H1 (cell line): ENCODE data around the gene SCNN1B. TPM values are rescaled to one million over a fixed set of nuclear protein-coding genes. Genes with fewer than 3 reads are reported as not detected.

ENCODE experiments used
- CTCF ChIA-PET: fragments of 300-600 bp; sonication (Branson Sonifier 250); formaldehyde crosslinking; loops from one replicate; lab custom pipeline; 2021; ENCODE audit not compliant: partially characterized antibody; lab: Charles Lee
- POLR2A ChIA-PET: fragments of 300-600 bp; sonication (Branson Sonifier 250); formaldehyde crosslinking; loops from one replicate; lab custom pipeline; 2021; ENCODE audit warnings: inconsistent platforms; ENCODE audit not compliant: partially characterized antibody; lab: Charles Lee
- DNase-seq, 2 experiments: peaks; one replicate each; pipeline versions ENCODE4 v3.0.0 to v3.0.0-alpha.2; 2010 to 2022; ENCODE audit warnings: low spot score in 2 of 2, low read depth in 1 of 2, mixed read lengths in 1 of 2
- FAIRE-seq: peaks from 2 replicates; lab custom pipeline; 2011; peaks lifted over from hg19 to GRCh38; lab: Jason Lieb, UNC
- H2AFZ ChIP-seq: 2 replicates; pipeline ENCODE4 v1.8.1; 2012; ENCODE audit warnings: low read length, inconsistent platforms
- H2AK5ac ChIP-seq: 2 replicates; pipeline ENCODE4 v1.6.1; 2013; ENCODE audit warnings: low read depth, low read length
- H2BK120ac ChIP-seq: replicated peaks from 2 replicates; pipeline ENCODE3; 2013; ENCODE audit warnings: low read depth, low read length, inconsistent platforms
- H2BK12ac ChIP-seq: 2 replicates; pipeline ENCODE4 v1.6.1; 2013; ENCODE audit warnings: low read depth, low read length
- H2BK15ac ChIP-seq: 2 replicates; pipeline ENCODE4 v1.6.1; 2013; ENCODE audit warnings: low read length
- H2BK20ac ChIP-seq: 2 replicates; pipeline ENCODE4 v1.6.1; 2013; ENCODE audit warnings: low read length
- H2BK5ac ChIP-seq: 2 replicates; pipeline ENCODE4 v1.6.1; 2013; ENCODE audit warnings: low read depth, low read length
- H3K14ac ChIP-seq: 2 replicates; pipeline ENCODE4 v1.6.1; 2013; ENCODE audit warnings: inconsistent platforms; ENCODE audit not compliant: insufficient read length
- H3K18ac ChIP-seq: 2 replicates; pipeline ENCODE4 v1.6.1; 2013; ENCODE audit warnings: low read length; ENCODE audit errors: extremely low read depth
- H3K23ac ChIP-seq: 2 replicates; pipeline ENCODE4 v1.6.1; 2013; ENCODE audit warnings: inconsistent platforms; ENCODE audit not compliant: insufficient read length
- H3K23me2 ChIP-seq: 2 replicates; pipeline ENCODE4 v1.6.1; 2013; ENCODE audit warnings: low read depth, low read length
- H3K27ac ChIP-seq: 2 replicates; pipeline ENCODE4 v1.6.1; 2011; ENCODE audit warnings: low read depth, low read length, inconsistent platforms
- H3K27me3 ChIP-seq, 4 experiments: replicated peaks in 1 of 4; 1 replicate in 1 of 4; 2 replicates in 3 of 4; pipeline versions ENCODE4 v1.6.1 to v1.8.1; 2011 to 2013; ENCODE audit warnings: low read length in 3 of 4, mild to moderate bottlenecking in 3 of 4, inconsistent platforms in 2 of 4, mixed read lengths in 2 of 4, moderate library complexity in 1 of 4; ENCODE audit not compliant: control insufficient read depth in 3 of 4, insufficient read depth in 3 of 4; ENCODE audit errors: extremely low read depth in 1 of 4
- H3K36me3 ChIP-seq, 4 experiments: 2 replicates each; pipeline versions ENCODE4 v1.6.1 to v1.8.1; 2011 to 2013; ENCODE audit warnings: mild to moderate bottlenecking in 4 of 4, low read length in 3 of 4, moderate library complexity in 2 of 4, control low read depth in 1 of 4, inconsistent platforms in 1 of 4; ENCODE audit not compliant: insufficient read depth in 4 of 4, control insufficient read depth in 2 of 4
- H3K4ac ChIP-seq: replicated peaks from 2 replicates; pipeline ENCODE3; 2013; ENCODE audit warnings: low read length, low read depth, mixed read lengths, inconsistent platforms; ENCODE audit not compliant: insufficient read length
- H3K4me1 ChIP-seq, 4 experiments: replicated peaks in 1 of 4; 1 replicate in 1 of 4; 2 replicates in 3 of 4; pipeline versions ENCODE4 v1.6.1 to v1.8.1; 2011 to 2013; ENCODE audit warnings: low read length in 3 of 4, inconsistent platforms in 2 of 4, mixed read lengths in 1 of 4; ENCODE audit not compliant: insufficient read depth in 4 of 4, control insufficient read depth in 3 of 4
- H3K4me2 ChIP-seq, 2 experiments: 2 replicates each; pipeline versions ENCODE4 v1.6.1 to v1.8.1; 2011 to 2013; ENCODE audit warnings: low read depth in 2 of 2, low read length in 2 of 2, control low read depth in 1 of 2, inconsistent platforms in 1 of 2, mild to moderate bottlenecking in 1 of 2; ENCODE audit not compliant: insufficient read depth in 1 of 2
- H3K4me3 ChIP-seq, 4 experiments: fragments of 200-600, 300-600 bp in 1 of 4; sonication (generic), shearing (Covaris generic), sonication (Bioruptor Twin) in 1 of 4; 2 replicates each; pipeline versions ENCODE4 v1.5.1 to v1.8.1; 2011 to 2016; ENCODE audit warnings: low read length in 4 of 4, low read depth in 3 of 4, control low read depth in 2 of 4, inconsistent platforms in 2 of 4, mild to moderate bottlenecking in 2 of 4, mixed read lengths in 1 of 4, moderate library complexity in 1 of 4; ENCODE audit not compliant: insufficient read depth in 2 of 4; ENCODE audit errors: extremely low read depth in 1 of 4
- H3K56ac ChIP-seq: replicated peaks from 2 replicates; pipeline ENCODE3; 2013; ENCODE audit warnings: low read depth, mild to moderate bottlenecking, mixed read lengths, low read length, inconsistent platforms; ENCODE audit not compliant: insufficient read length
- H3K79me1 ChIP-seq: 2 replicates; pipeline ENCODE4 v1.6.1; 2013; ENCODE audit warnings: low read depth, low read length, control low read depth
- H3K79me2 ChIP-seq, 2 experiments: 2 replicates each; pipeline versions ENCODE4 v1.6.1 to v1.8.1; 2012 to 2013; ENCODE audit warnings: low read length in 2 of 2, mild to moderate bottlenecking in 2 of 2, inconsistent platforms in 1 of 2; ENCODE audit not compliant: insufficient read depth in 2 of 2, control insufficient read depth in 1 of 2
- H3K9ac ChIP-seq, 4 experiments: replicated peaks in 1 of 4; 1 replicate in 1 of 4; 2 replicates in 3 of 4; pipeline versions ENCODE4 v1.6.1 to v1.8.1; 2011 to 2013; ENCODE audit warnings: low read depth in 3 of 4, low read length in 3 of 4, control low read depth in 2 of 4, mild to moderate bottlenecking in 2 of 4, moderate library complexity in 2 of 4, inconsistent platforms in 1 of 4; ENCODE audit errors: extremely low read depth in 1 of 4
- H3K9me3 ChIP-seq, 2 experiments: 2 replicates each; pipeline versions ENCODE4 v1.6.1 to v1.8.1; 2012 to 2013; ENCODE audit warnings: mild to moderate bottlenecking in 2 of 2, moderate library complexity in 2 of 2, control low read depth in 1 of 2, inconsistent platforms in 1 of 2, low read depth in 1 of 2, low read length in 1 of 2, mixed read lengths in 1 of 2; ENCODE audit not compliant: insufficient read depth in 2 of 2
- H4K20me1 ChIP-seq, 2 experiments: replicated peaks in 1 of 2; 2 replicates each; pipeline versions ENCODE3 to v1.8.1; 2011 to 2013; ENCODE audit warnings: inconsistent platforms in 2 of 2, low read length in 2 of 2, mild to moderate bottlenecking in 1 of 2; ENCODE audit not compliant: insufficient read depth in 2 of 2, control insufficient read depth in 1 of 2
- H4K5ac ChIP-seq: 2 replicates; pipeline ENCODE4 v1.6.1; 2013; ENCODE audit warnings: low read length, low read depth, mixed read lengths, inconsistent platforms; ENCODE audit not compliant: insufficient read length
- H4K8ac ChIP-seq: 2 replicates; pipeline ENCODE4 v1.8.0; 2013; ENCODE audit warnings: mild to moderate bottlenecking, moderate library complexity, low read length, inconsistent platforms; ENCODE audit not compliant: insufficient read depth; ENCODE audit errors: extremely low read depth
- H4K91ac ChIP-seq: replicated peaks from 2 replicates; pipeline ENCODE3; 2013; ENCODE audit warnings: low read length, mixed read lengths, inconsistent platforms; ENCODE audit not compliant: insufficient read length
- KDM1A ChIP-seq: fragments of 200-600, 300-600 bp; sonication (generic); IDR thresholded peaks from 2 replicates; pipeline ENCODE4 v1.7.1; 2016; ENCODE audit warnings: mild to moderate bottlenecking, low read length, borderline replicate concordance
- SRF ChIP-seq: IDR thresholded peaks from 2 replicates; pipeline ENCODE4 v1.6.1; 2011; ENCODE audit warnings: mild to moderate bottlenecking, low read depth, low read length, moderate library complexity
- WGBS, 2 experiments: shearing (Covaris generic) in 1 of 2; methylation state at CpG; one replicate each; pipeline versions ENCODE4 v1.1.6 to v1.1.7; 2013 to 2015; ENCODE audit warnings: low lambda C conversion rate in 2 of 2, mixed read lengths in 2 of 2, inconsistent platforms in 1 of 2, low coverage in 1 of 2, missing lambda C conversion rate in 1 of 2; ENCODE audit not compliant: insufficient replicate concordance in 2 of 2, insufficient coverage in 1 of 2, insufficient read length in 1 of 2; ENCODE audit errors: extremely low coverage in 1 of 2, missing lambda C conversion rate in 1 of 2; 5-methylcytosine and 5-hydroxymethylcytosine counted together
- polyA plus RNA-seq, 7 experiments: library from polyadenylated mRNA; depleted of rRNA in 3 of 7; stranded (reverse) in 5 of 7; unstranded in 2 of 7; fragments of >200 nt in 5 of 7; fragments of 200-250 nt in 2 of 7; gene quantifications; 1 replicate in 5 of 7; 2 replicates in 1 of 7; 4 replicates in 1 of 7; pipeline versions ENCODE4 v1.2.1 to v1.2.3, GENCODE V29; 2011 to 2013; ENCODE audit warnings: missing spikeins in 2 of 7, mixed read lengths in 2 of 7
- total RNA-seq: library from RNA; stranded (reverse); fragmentation: NEBNext Ultra II Directional; extraction: Animal tissue kit (Norgen Biotek cat#: 25700); gene quantifications from 2 replicates; pipeline ENCODE4 v1.2.1, GENCODE V29; 2021

The SCNN1B gene
- total and polyA plus RNA-seq, 2 of the 8 experiments (the other 6 are each of a cell fraction or from before 2014, with no cell fraction given) = 0.20 to 0.95 TPM

DNA sequence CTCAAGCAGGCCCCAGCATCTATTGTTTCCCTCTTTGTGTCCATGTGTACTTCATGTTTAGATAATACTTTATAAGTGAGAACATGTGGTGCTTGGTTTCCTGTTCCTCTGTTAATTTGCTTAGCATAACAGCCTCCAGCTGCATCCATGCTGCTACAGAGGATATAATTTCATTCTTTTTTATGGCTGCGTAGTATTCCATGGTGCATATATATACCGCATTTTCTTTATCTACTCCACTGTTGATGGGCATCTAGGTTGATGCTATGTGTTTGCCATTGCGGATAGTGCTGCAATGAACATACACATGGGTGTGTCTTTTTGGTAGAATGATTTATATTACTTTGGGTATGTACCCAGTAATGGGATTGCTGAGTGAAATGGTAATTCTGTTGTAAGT lies 31.4 kb upstream of the SCNN1B start:
- no peaks in the 10 kb centered on the region for H4K20me1 ChIP-seq
- H2AFZ ChIP-seq = no peak overlapping the region
- ChIA-PET POLR2A (no interaction called here), CTCF (interaction anchor here (0.8 to 1.5 kb wide), 2 partner anchors 64 to 165 kb away, joined by 3 to 5 read pairs; no protein-coding TSS in a partner anchor)
- no peak overlapping the region for H2BK20ac ChIP-seq
- no peak overlapping the region for H2AK5ac ChIP-seq
- no peaks in the 10 kb centered on the region for H3K79me2 ChIP-seq
- no peak overlapping the region for H3K4ac ChIP-seq
- H2BK15ac ChIP-seq = no peak overlapping the region
- no peak overlapping the region for H4K91ac ChIP-seq
- H2BK12ac ChIP-seq = no peak overlapping the region
- H3K4me3 ChIP-seq = no peak overlapping the region
- H2BK120ac ChIP-seq = no peak overlapping the region
- H3K4me2 ChIP-seq = no peak overlapping the region
- no peak overlapping the region for H3K23ac ChIP-seq
- H3K79me1 ChIP-seq = no peaks in the 10 kb centered on the region
- DNase-seq (no peak), FAIRE-seq (no peak)
- no peaks in the 10 kb centered on the region for H3K36me3 ChIP-seq
- 0 out of 4 replicates have a peak, but pooled peaks cover 0 to 2% of the 10 kb centered on the region in 2 experiments for H3K9me3 ChIP-seq
- H3K27me3 ChIP-seq = no peaks in the 10 kb centered on the region
- H2BK5ac ChIP-seq = no peak overlapping the region
- H3K18ac ChIP-seq = no peak overlapping the region
- H3K23me2 ChIP-seq = no peaks in the 10 kb centered on the region
- H3K9ac ChIP-seq = no peak overlapping the region
- no peak overlapping the region for H3K14ac ChIP-seq
- no peaks in the 10 kb centered on the region for H3K4me1 ChIP-seq
- no peak overlapping the region for H4K8ac ChIP-seq
- no peak overlapping the region for H4K5ac ChIP-seq
- H3K27ac ChIP-seq = no peak overlapping the region
- H3K56ac ChIP-seq = no peak overlapping the region
- TF ChIP-seq SRF = no peak
- TF ChIP-seq KDM1A = peak; percentile 36; the same call in 1 of the 2 replicates
- WGBS, 2 experiments = 90% methylated on average over 3 of the region's 3 CpGs; no CpG with 5 or more reads in 1 of the 2 experiments
